Right lobe of liver (tissue), 6 donors: ENCODE data around the gene SGCD. TPM values are rescaled to one million over a fixed set of nuclear protein-coding genes. Genes with fewer than 3 reads are reported as not detected.

Experiments used
- ATAC-seq, 4 donors: fragments of 200-7000 bp; cut with Tn5 transposase; one replicate each; pipeline ENCODE4 v1.9.1; 2020; ENCODE audit warnings: mild to moderate bottlenecking in 4 of 4, moderate library complexity in 4 of 4
- DNase-seq, 3 donors: peaks; one replicate each; pipeline ENCODE4 v3.0.0-alpha.2; 2020
- H3K27ac ChIP-seq, 3 donors: fragments of 200-600 bp; one replicate each; pipeline ENCODE4 v1.8.0; 2022
- H3K27me3 ChIP-seq, 2 donors: fragments of 200-600 bp; one replicate each; pipeline ENCODE4 v1.8.0; 2022
- H3K36me3 ChIP-seq, 4 donors: fragments of 200-600 bp; sonication (generic) in 1 of 4; one replicate each; pipeline versions ENCODE4 v1.5.1 to v1.8.0; 2017 to 2022; ENCODE audit warnings: control low read depth in 1 of 4
- H3K4me1 ChIP-seq, 4 donors: fragments of 200-600 bp; sonication (generic) in 1 of 4; one replicate each; pipeline versions ENCODE4 v1.5.1 to v1.8.0; 2017 to 2022; ENCODE audit warnings: control low read depth in 1 of 4
- H3K4me3 ChIP-seq, 3 donors: fragments of 200-600 bp; one replicate each; pipeline ENCODE4 v1.8.0; 2022
- H3K9me3 ChIP-seq, 4 donors: fragments of 200-600 bp; sonication (generic) in 1 of 4; one replicate each; pipeline versions ENCODE4 v1.5.1 to v1.8.0; 2017 to 2022; ENCODE audit warnings: control low read depth in 1 of 4
- CTCF ChIP-seq, 4 donors: fragments of 200-600 bp in 3 of 4; fragments of 450-650 bp in 1 of 4; IDR thresholded peaks; one replicate each; pipeline versions ENCODE4 v1.5.1 to v1.8.0; 2016 to 2022; ENCODE audit warnings: antibody characterized with exemption in 4 of 4, mild to moderate bottlenecking in 2 of 4
- POLR2A ChIP-seq: fragments of 450-650 bp; IDR thresholded peaks from one replicate; pipeline ENCODE4 v1.6.1; 2017; ENCODE audit warnings: antibody characterized with exemption, mild to moderate bottlenecking
- WGBS: methylation state at CpG from one replicate; pipeline ENCODE4 v1.1.6; 2018; ENCODE audit warnings: low coverage, low lambda C conversion rate; ENCODE audit not compliant: insufficient coverage; ENCODE audit errors: missing lambda C conversion rate; 5-methylcytosine and 5-hydroxymethylcytosine counted together
- intact Hi-C, 2 donors: fragments of 100-400 bp; cut with DNase I; formaldehyde crosslinking; loops; one replicate each; pipeline versions ENCODE4 v1.11.2 to v1.14.1; 2022
- total RNA-seq, 6 experiments: library from RNA; depleted of rRNA in 2 of 6; stranded (reverse); fragments of >200 nt in 2 of 6; fragmentation: NEBNext Ultra II Directional in 3 of 6; extraction: Animal tissue kit (Norgen Biotek cat#: 25700) in 3 of 6; gene quantifications; one replicate each; pipeline versions ENCODE4 v1.1.0 to v1.2.4, GENCODE V29; 2016 to 2023
- donor health status: DM: no; HTN: yes; CAD: no.
- donor health status: DM: no; HTN: no; CAD: no.
- donor health status: DM: no; HTN: no; CAD: no.
- donor health status: DM: no; HTN: yes; CAD: no.
- donor health status: DM: no; HTN: yes; CAD: no.

The SGCD gene
- total RNA-seq, 6 experiments from 2014 or later: 0.31 to 3.1 (median 0.95) TPM

GRCh38 chr5:156328161-156328560, 1.2 kb downstream of the SGCD start:
- no peak overlapping the region for H3K4me3 ChIP-seq
- 75% methylated on average over 3 of the region's 3 CpGs for WGBS
- H3K4me1 ChIP-seq: no peaks in the 10 kb centered on the region
- DNase-seq (no peak), ATAC-seq (no peak)
- no peak overlapping the region for H3K27ac ChIP-seq
- H3K27me3 ChIP-seq: no peaks in the 10 kb centered on the region
- H3K36me3 ChIP-seq: no peaks in the 10 kb centered on the region
- intact Hi-C loops: no loop called here
- H3K9me3 ChIP-seq: no peaks in the 10 kb centered on the region
- TF ChIP-seq CTCF (IDR thresholded peaks at IDR 0.05): no peak
- no peak for TF ChIP-seq POLR2A

DNA sequence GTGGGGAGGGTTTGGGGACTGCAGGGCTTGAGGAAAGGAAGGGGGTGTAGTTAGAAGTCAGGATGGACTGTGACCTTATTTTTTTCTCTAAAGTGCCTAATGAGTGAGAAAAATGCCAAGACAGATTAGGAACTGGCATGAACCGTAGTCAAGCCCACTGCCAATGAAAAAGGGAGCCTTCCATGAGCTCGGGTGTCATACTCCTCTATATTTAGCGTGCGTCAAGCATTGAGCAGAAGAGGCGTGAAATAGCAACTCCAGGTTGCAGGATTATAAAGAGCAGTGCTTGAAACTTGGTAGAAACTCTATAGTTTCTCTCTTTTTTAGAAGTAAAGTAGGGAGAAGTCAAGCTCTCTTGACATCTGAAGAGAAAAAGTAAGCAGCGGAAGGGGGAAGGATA, 1.8 kb downstream of the SGCD start:
- intact Hi-C loops: no loop called here
- no peak for ATAC-seq
- no peaks in the 10 kb centered on the region for H3K27me3 ChIP-seq
- 77% methylated on average over 6 of the region's 6 CpGs for WGBS
- H3K4me1 ChIP-seq: no peaks in the 10 kb centered on the region
- DNase-seq: no peak
- TF ChIP-seq POLR2A: no peak
- TF ChIP-seq CTCF (IDR thresholded peaks at IDR 0.05): no peak
- no peak overlapping the region for H3K4me3 ChIP-seq
- no peaks in the 10 kb centered on the region for H3K9me3 ChIP-seq
- no peaks in the 10 kb centered on the region for H3K36me3 ChIP-seq
- no peak overlapping the region for H3K27ac ChIP-seq

- no peak for TF ChIP-seq POLR2A
- TF ChIP-seq CTCF (IDR thresholded peaks at IDR 0.05): no peak
- intact Hi-C loops: no loop called here
- ATAC-seq: no peak
These were observed 2.2 kb downstream of the SGCD start for GRCh38 chr5:156329171-156329611.

GRCh38 chr5:156330141-156330870, 3.3 kb downstream of the SGCD start:
- intact Hi-C loops: no loop called here
- no peaks in the 10 kb centered on the region for H3K9me3 ChIP-seq
- H3K27ac ChIP-seq: no peak overlapping the region
- no peak for DNase-seq
- ATAC-seq: no peak
- H3K27me3 ChIP-seq: no peaks in the 10 kb centered on the region
- no peaks in the 10 kb centered on the region for H3K4me1 ChIP-seq
- no peak overlapping the region for H3K4me3 ChIP-seq
- H3K36me3 ChIP-seq: no peaks in the 10 kb centered on the region
- WGBS: 72% methylated on average over 7 of the region's 7 CpGs
- TF ChIP-seq CTCF (IDR thresholded peaks at IDR 0.05): no peak
- TF ChIP-seq POLR2A: no peak

More at GRCh38 chr5:156329171-156329611, 2.2 kb downstream of the SGCD start:
- Histone ChIP-seq H3K4me1 (no peaks in the 10 kb centered on the region), H3K27me3 (no peaks in the 10 kb centered on the region), H3K27ac (no peak overlapping the region), H3K9me3 (no peaks in the 10 kb centered on the region), H3K36me3 (no peaks in the 10 kb centered on the region), H3K4me3 (no peak overlapping the region)
- 88% methylated on average over 3 of the region's 3 CpGs for WGBS
- DNase-seq: no peak
